Caco-2 (cell line): ENCODE measurements around the gene PPP1R16B. TPM values are rescaled to one million over a fixed set of nuclear protein-coding genes. Genes with fewer than 3 reads are reported as not detected.

Source experiments
- BruUV-seq: library from RNA; stranded (reverse); fragments of 400-500 nt; replicated peaks from 2 replicates; lab custom pipeline; 2021; lab: Mats Ljungman, UMichigan
- CTCF ChIA-PET: fragments of 300-600 bp; sonication (Branson Sonifier 250); formaldehyde crosslinking; loops from one replicate; lab custom pipeline; 2022; ENCODE audit warnings: antibody characterized with exemption; lab: Charles Lee
- POLR2A ChIA-PET: fragments of 300-600 bp; sonication (Branson Sonifier 250); formaldehyde crosslinking; loops from one replicate; lab custom pipeline; 2022; ENCODE audit warnings: antibody characterized with exemption; lab: Charles Lee
- DNase-seq, 2 experiments: peaks; one replicate each; pipeline versions ENCODE4 v3.0.0 to v3.0.0-alpha.2; 2020 to 2022
- H3K27me3 ChIP-seq: replicated peaks from 2 replicates; pipeline ENCODE4 v1.6.0; 2011; ENCODE audit warnings: low read length; ENCODE audit not compliant: control insufficient read depth, insufficient read depth
- H3K36me3 ChIP-seq: 2 replicates; pipeline ENCODE4 v1.5.1; 2011; ENCODE audit warnings: low read length; ENCODE audit not compliant: control insufficient read depth, insufficient read depth
- H3K4me1 ChIP-seq: fragments of 250-450 bp; sonication (Bioruptor Pico); 2 replicates; pipeline ENCODE4 v1.5.1; 2020; ENCODE audit warnings: mild to moderate bottlenecking
- H3K4me3 ChIP-seq: 2 replicates; pipeline ENCODE4 v1.5.1; 2011; ENCODE audit warnings: low read depth, mild to moderate bottlenecking, control low read depth, low read length
- H3K9me3 ChIP-seq: fragments of 250-450 bp; sonication (Bioruptor Pico); 2 replicates; pipeline ENCODE4 v1.5.1; 2020; ENCODE audit warnings: mild to moderate bottlenecking, moderate library complexity
- H3K27ac Mint-ChIP-seq: one replicate; pipeline ENCODE4 v1.8.0; 2022; ENCODE audit warnings: mixed read lengths; ENCODE audit not compliant: unreplicated experiment
- H3K27me3 Mint-ChIP-seq: one replicate; pipeline ENCODE4 v1.8.0; 2022; ENCODE audit warnings: mixed read lengths; ENCODE audit not compliant: insufficient read depth, unreplicated experiment
- H3K36me3 Mint-ChIP-seq: one replicate; pipeline ENCODE4 v1.8.0; 2022; ENCODE audit warnings: mild to moderate bottlenecking, mixed read lengths; ENCODE audit not compliant: insufficient read depth, unreplicated experiment
- H3K4me1 Mint-ChIP-seq: one replicate; pipeline ENCODE4 v1.8.0; 2022; ENCODE audit warnings: low read depth, mixed read lengths; ENCODE audit not compliant: unreplicated experiment
- H3K4me3 Mint-ChIP-seq: one replicate; pipeline ENCODE4 v1.8.0; 2022; ENCODE audit warnings: mild to moderate bottlenecking, moderate library complexity, mixed read lengths; ENCODE audit not compliant: unreplicated experiment
- H3K9me3 Mint-ChIP-seq: one replicate; pipeline ENCODE4 v1.8.0; 2022; ENCODE audit warnings: mixed read lengths; ENCODE audit not compliant: unreplicated experiment
- intact Hi-C: fragments of 100-400 bp; cut with micrococcal nuclease; formaldehyde crosslinking; loops from one replicate; pipeline ENCODE4 v1.10.0; 2022; ENCODE audit not compliant: unreplicated experiment
- total RNA-seq: library from RNA; stranded (reverse); gene quantifications from 2 replicates; pipeline ENCODE4 v1.2.3, GENCODE V29; 2022
- TF ChIP-seq, protein P1 (sequence below), 2 experiments: fragments of 200-600 bp in 1 of 2; IDR thresholded peaks; 1 replicate in 1 of 2; 2 replicates in 1 of 2; pipeline versions ENCODE4 v1.5.1 to v1.8.0; 2011 to 2022; ENCODE audit warnings: antibody characterized with exemption in 1 of 2, control low read depth in 1 of 2, inconsistent platforms in 1 of 2, low read depth in 1 of 2, low read length in 1 of 2, mild to moderate bottlenecking in 1 of 2, moderate library complexity in 1 of 2; ENCODE audit not compliant: insufficient read depth in 1 of 2, severe bottlenecking in 1 of 2, unreplicated experiment in 1 of 2

Gene PPP1R16B
- total RNA-seq, 1 experiment from 2014 or later = not detected

DNA sequence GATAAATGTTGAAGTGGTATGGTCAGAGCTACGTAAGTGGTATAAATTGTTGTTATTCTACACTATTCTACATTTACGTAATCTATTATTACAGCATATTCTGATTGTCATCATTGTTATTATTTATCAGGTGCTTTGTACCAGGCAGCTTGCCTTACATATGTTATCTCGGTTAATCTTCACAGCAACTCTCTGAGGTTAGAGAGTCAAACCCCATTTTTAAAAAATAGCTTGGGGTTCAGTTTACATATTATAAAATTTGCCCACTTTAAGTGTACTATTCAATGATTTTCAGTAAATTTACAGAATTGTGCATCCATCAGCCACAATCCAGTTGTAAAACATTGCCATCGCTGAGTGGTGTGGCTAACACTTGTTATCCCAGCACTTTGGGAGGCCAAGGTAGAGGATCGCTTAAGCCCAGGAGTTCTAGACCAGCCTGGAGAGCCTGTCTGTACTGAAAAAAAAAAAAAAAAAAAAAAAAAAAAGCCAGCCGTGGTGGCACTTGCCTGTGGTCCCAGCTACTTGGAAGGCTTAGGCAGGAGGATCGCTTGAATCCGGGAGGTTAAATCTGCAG, 35.5 kb downstream of the PPP1R16B start:
- H3K36me3 Mint-ChIP-seq = no peaks in the 10 kb centered on the region
- intact Hi-C loops = no loop called here
- peak in 1 of 2 experiments; percentile 20 for DNase-seq
- no peaks in the 10 kb centered on the region for H3K4me1 ChIP-seq
- no peaks in the 10 kb centered on the region for H3K4me1 Mint-ChIP-seq
- H3K9me3 Mint-ChIP-seq = no peaks in the 10 kb centered on the region
- H3K4me3 Mint-ChIP-seq = no peak overlapping the region
- TF ChIP-seq, protein P1, sequence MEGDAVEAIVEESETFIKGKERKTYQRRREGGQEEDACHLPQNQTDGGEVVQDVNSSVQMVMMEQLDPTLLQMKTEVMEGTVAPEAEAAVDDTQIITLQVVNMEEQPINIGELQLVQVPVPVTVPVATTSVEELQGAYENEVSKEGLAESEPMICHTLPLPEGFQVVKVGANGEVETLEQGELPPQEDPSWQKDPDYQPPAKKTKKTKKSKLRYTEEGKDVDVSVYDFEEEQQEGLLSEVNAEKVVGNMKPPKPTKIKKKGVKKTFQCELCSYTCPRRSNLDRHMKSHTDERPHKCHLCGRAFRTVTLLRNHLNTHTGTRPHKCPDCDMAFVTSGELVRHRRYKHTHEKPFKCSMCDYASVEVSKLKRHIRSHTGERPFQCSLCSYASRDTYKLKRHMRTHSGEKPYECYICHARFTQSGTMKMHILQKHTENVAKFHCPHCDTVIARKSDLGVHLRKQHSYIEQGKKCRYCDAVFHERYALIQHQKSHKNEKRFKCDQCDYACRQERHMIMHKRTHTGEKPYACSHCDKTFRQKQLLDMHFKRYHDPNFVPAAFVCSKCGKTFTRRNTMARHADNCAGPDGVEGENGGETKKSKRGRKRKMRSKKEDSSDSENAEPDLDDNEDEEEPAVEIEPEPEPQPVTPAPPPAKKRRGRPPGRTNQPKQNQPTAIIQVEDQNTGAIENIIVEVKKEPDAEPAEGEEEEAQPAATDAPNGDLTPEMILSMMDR (IDR thresholded peaks at IDR 0.05; ENCODE audit: insufficient read depth in 1 of 2, low read depth in 1 of 2, low read length in 1 of 2, severe bottlenecking in 1 of 2, unreplicated experiment in 1 of 2) = no peak
- H3K9me3 ChIP-seq = no peaks in the 10 kb centered on the region
- no TSS peak for BruUV-seq
- CTCF ChIA-PET = interaction anchor here (0.5 kb wide), 1 partner anchor 284 kb away, joined by 3 read pairs; no protein-coding TSS in a partner anchor
- POLR2A ChIA-PET = interaction anchor here (0.6 kb wide), 1 partner anchor 16 kb away, joined by 3 read pairs; no protein-coding TSS in a partner anchor
- H3K27me3 ChIP-seq = peaks cover 4% of the 10 kb centered on the region
- H3K36me3 ChIP-seq = no peaks in the 10 kb centered on the region
- no peak overlapping the region for H3K27ac Mint-ChIP-seq
- H3K27me3 Mint-ChIP-seq = peaks cover 19% of the 10 kb centered on the region
- H3K4me3 ChIP-seq = no peak overlapping the region

DNA sequence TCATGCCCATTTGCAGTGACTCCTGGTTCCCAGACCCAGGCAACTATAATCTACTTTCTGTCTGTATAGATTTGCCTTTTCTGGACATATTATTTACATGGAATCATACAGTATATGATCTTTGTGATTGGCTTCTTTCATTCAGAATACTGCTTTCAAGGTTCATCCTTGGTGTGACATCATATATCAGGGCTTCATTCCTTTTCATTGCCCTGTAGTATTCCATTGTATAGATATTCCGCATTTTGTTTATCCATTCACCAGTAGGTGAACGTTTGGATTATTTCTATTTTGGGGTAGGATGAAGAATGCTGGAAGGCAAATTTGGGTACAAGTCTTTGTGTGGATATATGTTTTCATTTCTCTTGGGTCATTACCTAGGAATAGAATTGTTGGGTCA, 36.1 kb downstream of the PPP1R16B start:
- no peak overlapping the region for H3K27ac Mint-ChIP-seq
- peaks cover 4% of the 10 kb centered on the region for H3K27me3 ChIP-seq
- CTCF ChIA-PET = no interaction called here

DNA sequence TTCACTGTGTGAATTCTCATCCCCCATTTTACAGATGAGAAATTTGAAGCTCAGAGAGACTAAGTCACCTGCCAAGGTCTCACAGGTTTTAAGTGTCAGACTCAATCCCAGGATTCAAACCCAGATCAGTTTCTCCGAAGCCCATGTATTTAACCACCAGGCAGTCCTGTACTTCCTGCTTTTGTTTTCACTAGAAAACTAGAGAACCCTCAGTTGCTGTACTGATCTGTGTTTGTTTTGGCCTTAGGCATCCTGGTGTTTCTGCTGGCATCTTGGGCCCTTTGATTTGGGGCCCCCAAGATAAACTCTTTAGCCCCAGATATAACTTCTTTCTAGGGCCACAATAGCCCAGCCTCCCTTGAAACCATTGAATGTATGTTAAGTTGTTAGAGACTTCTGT, 36.5 kb downstream of the PPP1R16B start:
- Mint-ChIP-seq H3K4me1 (no peaks in the 10 kb centered on the region), H3K36me3 (no peaks in the 10 kb centered on the region), H3K4me3 (no peak overlapping the region), H3K9me3 (no peaks in the 10 kb centered on the region), H3K27me3 (peaks cover 22% of the 10 kb centered on the region), H3K27ac (no peak overlapping the region)
- ChIA-PET CTCF (interaction anchor here (0.7 kb wide), 2 partner anchors 17 to 739 kb away, joined by 4 to 6 read pairs; no protein-coding TSS in a partner anchor), POLR2A (no interaction called here)
- no peaks in the 10 kb centered on the region for H3K4me1 ChIP-seq
- peaks cover 4% of the 10 kb centered on the region for H3K27me3 ChIP-seq
- H3K4me3 ChIP-seq = no peak overlapping the region
- TF ChIP-seq, protein P1 (IDR thresholded peaks at IDR 0.05; ENCODE audit: insufficient read depth in 1 of 2, low read depth in 1 of 2, low read length in 1 of 2, severe bottlenecking in 1 of 2, unreplicated experiment in 1 of 2) = no peak
- no peak for DNase-seq
- no peaks in the 10 kb centered on the region for H3K9me3 ChIP-seq
- BruUV-seq = no TSS peak
- intact Hi-C loops = no loop called here
- no peaks in the 10 kb centered on the region for H3K36me3 ChIP-seq

More for the DNA sequence above, 36.1 kb downstream of the PPP1R16B start:
- Mint-ChIP-seq H3K4me3 (no peak overlapping the region), H3K4me1 (no peaks in the 10 kb centered on the region), H3K27me3 (peaks cover 21% of the 10 kb centered on the region), H3K9me3 (no peaks in the 10 kb centered on the region), H3K36me3 (no peaks in the 10 kb centered on the region)
- intact Hi-C loops = no loop called here
- POLR2A ChIA-PET = no interaction called here
- TF ChIP-seq, protein P1 (IDR thresholded peaks at IDR 0.05; ENCODE audit: insufficient read depth in 1 of 2, low read depth in 1 of 2, low read length in 1 of 2, severe bottlenecking in 1 of 2, unreplicated experiment in 1 of 2) = no peak
- no TSS peak for BruUV-seq
- no peaks in the 10 kb centered on the region for H3K4me1 ChIP-seq
- no peaks in the 10 kb centered on the region for H3K36me3 ChIP-seq
- no peaks in the 10 kb centered on the region for H3K9me3 ChIP-seq
- no peak for DNase-seq
- no peak overlapping the region for H3K4me3 ChIP-seq
